ENCODE measurements around the gene NOP16. TPM values are rescaled to one million over a fixed set of nuclear protein-coding genes. Genes with fewer than 3 reads are reported as not detected.

NOP16 gene
- 122 to 133 TPM (median 127 TPM) in 5 replicates for total RNA-seq (2022; extraction: Qiagen RNA extraction)

GRCh38 chr5:176388444-176389134 is at the start of gene NOP16, which contains the start of gene HIGD2A:
TSS of gene NOP16 (minus strand) at chr5:176388598. CDS start at chr5:176388539, 59 bp downstream.
TSS of gene HIGD2A (plus strand) at chr5:176388751. CDS start at chr5:176388820, 69 bp downstream.

GRCh38 chr5:176415952-176416924 is 27.8 kb upstream of the NOP16 start, which contains the start of gene CLTB:
TSS of gene CLTB (minus strand) at chr5:176416539. CDS start at chr5:176416363, 176 bp downstream.

GRCh38 chr5:176365351-176366231 is 22.8 kb downstream of the NOP16 start, which contains the start of gene ARL10:
TSS of gene ARL10 (plus strand) at chr5:176365487. CDS start at chr5:176365564, 77 bp downstream.

DNA sequence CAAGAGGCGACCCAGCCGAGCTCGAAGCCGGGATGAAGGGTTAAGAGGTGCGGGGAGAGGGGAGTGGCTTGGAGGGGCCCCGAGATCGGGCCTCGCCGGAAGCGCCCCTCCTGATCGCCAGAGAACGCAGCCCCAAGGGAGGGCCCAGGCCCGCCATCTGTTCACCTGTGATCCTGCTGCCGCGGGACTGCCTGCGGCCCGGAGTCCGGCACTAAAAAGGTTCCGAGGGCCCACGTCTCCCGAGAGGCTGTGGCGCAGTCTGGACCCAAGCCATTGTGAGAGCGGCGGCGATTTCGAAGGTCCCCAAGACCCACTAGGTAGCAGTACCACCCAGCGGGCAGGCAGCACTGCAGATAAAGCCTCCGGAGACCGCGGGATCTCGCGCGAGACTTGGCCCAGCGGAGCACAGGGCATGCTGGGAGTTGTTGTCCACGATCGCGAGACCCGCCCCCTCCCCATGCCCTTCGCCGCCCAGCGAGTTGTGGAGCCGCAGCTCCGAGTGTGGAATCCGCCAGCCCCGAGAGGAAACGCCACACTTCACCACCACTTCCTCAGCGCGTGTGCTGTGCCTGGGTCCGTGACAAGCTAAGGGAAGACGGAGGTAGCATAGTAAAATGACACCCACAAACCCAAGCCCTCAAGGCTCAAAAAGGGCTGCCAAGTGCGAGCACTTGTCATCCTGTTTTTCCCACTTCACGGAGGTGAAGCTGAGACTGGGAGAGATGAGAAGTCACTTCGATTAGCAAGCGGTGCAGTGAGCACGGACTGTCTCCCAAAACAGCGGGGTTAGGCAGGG is 26.8 kb downstream of the NOP16 start, which contains the start of gene KIAA1191:
TSS of gene KIAA1191 (minus strand) at position 328 of the 796 bp plus-strand sequence. CDS start 2,256 bp downstream, outside the sequence.

Other genes with a start within 250 kb of the NOP16 start
- 11.4 to 18.0 TPM (median 14.6 TPM) in 5 replicates for gene SIMC1, start 150.2 kb downstream of the NOP16 start, total RNA-seq (2022; extraction: Qiagen RNA extraction)
- 69.8 to 102 TPM (median 81.8 TPM) in 5 replicates for gene KIAA1191, start 26.8 kb downstream of the NOP16 start, total RNA-seq (2022; extraction: Qiagen RNA extraction)
- 0.36 to 0.86 TPM (median 0.39 TPM) in 5 replicates for gene ARL10, start 23.1 kb downstream of the NOP16 start, total RNA-seq (2022; extraction: Qiagen RNA extraction)
- 232 to 276 TPM (median 253 TPM) in 5 replicates for gene HIGD2A, start 153 bp upstream of the NOP16 start, total RNA-seq (2022; extraction: Qiagen RNA extraction)
- gene CLTB, start 27.9 kb upstream of the NOP16 start, total RNA-seq (2022; extraction: Qiagen RNA extraction), result 101 to 162 TPM (median 153 TPM) in 5 replicates
- gene FAF2, start 59.8 kb upstream of the NOP16 start, total RNA-seq (2022; extraction: Qiagen RNA extraction), result 45.4 to 58.4 TPM (median 46.0 TPM) in 5 replicates
- gene RNF44, start 148.8 kb upstream of the NOP16 start, total RNA-seq (2022; extraction: Qiagen RNA extraction), result 29.9 to 37.2 TPM (median 32.5 TPM) in 5 replicates
- 0.10 to 0.17 TPM (median 0.12 TPM) in 4 of 5 replicates, not detected in the other for gene CDHR2, start 160.7 kb upstream of the NOP16 start, total RNA-seq (2022; extraction: Qiagen RNA extraction)
- gene GPRIN1, start 221.6 kb upstream of the NOP16 start, total RNA-seq (2022; extraction: Qiagen RNA extraction), result 7.3 to 9.6 TPM (median 9.1 TPM) in 5 replicates
- 0.89 to 1.5 TPM (median 1.3 TPM) in 5 replicates for gene SNCB, start 241.9 kb upstream of the NOP16 start, total RNA-seq (2022; extraction: Qiagen RNA extraction)
- gene EIF4E1B, start 242.1 kb upstream of the NOP16 start, total RNA-seq (2022; extraction: Qiagen RNA extraction), result not detected in 5 replicates